ENCODE measurements around the gene TRNP1.
"Not testable (repeated sequence)": the region's sequence is repeated elsewhere in the genome, so short reads cannot be mapped to it uniquely, and the experiment has no call there.

Gene TRNP1, protein sequence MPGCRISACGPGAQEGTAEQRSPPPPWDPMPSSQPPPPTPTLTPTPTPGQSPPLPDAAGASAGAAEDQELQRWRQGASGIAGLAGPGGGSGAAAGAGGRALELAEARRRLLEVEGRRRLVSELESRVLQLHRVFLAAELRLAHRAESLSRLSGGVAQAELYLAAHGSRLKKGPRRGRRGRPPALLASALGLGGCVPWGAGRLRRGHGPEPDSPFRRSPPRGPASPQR

DNA sequence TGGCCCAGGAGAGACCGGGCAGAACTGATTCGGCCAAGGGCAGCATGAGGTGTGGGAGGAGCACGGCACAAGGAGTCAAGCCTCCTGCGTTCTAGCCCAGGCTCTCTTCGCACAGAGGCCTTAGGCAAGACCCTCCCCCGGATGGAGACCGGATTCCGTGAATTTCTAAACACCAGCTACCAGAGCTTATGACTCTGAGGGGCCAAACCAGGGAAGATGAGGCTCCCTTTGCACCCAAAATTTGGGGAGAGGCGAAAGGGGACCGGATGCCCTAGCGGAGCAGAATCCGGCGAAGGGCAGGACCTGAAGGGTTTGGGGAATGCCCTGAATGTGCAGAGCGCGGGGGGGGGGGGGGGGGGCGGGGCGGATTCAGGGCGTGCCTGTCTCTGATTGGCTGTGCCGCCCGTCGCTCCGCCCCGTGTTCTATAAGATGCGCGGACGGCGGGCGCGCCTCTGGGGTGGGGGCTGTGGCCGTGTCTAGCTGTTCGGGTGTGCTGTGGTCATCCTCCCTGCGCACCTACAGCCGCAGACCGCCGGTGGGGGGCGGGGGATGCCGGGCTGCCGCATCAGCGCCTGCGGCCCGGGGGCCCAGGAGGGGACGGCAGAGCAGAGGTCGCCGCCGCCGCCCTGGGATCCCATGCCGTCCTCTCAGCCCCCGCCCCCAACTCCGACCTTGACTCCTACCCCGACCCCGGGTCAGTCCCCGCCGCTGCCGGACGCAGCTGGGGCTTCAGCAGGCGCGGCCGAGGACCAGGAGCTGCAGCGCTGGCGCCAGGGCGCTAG, at the start of gene TRNP1:
TRNP1 (plus strand) TSS at position 456 of the 783 bp plus-strand sequence; CDS start at position 551, 95 bp downstream.
- DNase-seq: peak; percentile 80

DNA sequence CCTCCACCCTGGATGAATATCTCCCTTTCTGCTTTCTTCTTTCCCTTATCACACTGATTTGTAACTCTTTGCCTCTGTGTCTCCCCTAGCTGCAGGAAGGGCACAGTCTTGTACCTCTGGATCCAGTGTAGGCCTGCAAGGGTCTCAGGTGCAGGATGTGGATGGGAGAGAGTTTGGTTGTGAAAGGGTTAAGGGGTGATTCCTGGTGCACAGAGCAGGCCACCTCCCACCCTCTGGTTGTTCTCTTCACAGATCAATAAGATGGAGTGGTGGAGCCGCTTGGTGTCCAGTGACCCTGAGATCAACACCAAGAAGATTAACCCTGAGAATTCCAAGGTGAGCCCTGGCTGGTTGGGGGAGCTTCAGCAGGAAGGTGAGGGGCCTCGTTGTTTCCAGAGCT, 48.4 kb upstream of the TRNP1 start:
- no peak for DNase-seq

- DNase-seq: no peak
Observed at GRCh38 chr1:26945728-26946127, 47.8 kb upstream of the TRNP1 start.

GRCh38 chr1:26946270-26946669, 47.2 kb upstream of the TRNP1 start:
- no peak for DNase-seq

DNA sequence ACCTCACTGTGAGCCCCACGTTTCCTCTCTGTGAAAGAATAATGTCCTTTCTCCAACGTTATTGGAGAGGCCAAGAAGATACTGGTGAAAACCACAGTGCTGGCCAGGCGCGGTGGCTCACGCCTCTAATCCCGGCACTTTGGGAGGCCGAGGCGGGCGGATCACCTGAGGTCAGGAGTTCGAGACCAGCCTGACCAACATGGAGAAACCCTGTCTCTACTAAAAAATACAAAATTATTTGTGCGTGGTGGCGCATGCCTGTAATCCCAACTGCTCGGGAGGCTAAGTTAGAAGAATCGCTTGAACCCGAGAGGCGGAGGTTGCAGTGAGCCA, 44.8 kb upstream of the TRNP1 start:
- DNase-seq: not testable (repeated sequence)

DNA sequence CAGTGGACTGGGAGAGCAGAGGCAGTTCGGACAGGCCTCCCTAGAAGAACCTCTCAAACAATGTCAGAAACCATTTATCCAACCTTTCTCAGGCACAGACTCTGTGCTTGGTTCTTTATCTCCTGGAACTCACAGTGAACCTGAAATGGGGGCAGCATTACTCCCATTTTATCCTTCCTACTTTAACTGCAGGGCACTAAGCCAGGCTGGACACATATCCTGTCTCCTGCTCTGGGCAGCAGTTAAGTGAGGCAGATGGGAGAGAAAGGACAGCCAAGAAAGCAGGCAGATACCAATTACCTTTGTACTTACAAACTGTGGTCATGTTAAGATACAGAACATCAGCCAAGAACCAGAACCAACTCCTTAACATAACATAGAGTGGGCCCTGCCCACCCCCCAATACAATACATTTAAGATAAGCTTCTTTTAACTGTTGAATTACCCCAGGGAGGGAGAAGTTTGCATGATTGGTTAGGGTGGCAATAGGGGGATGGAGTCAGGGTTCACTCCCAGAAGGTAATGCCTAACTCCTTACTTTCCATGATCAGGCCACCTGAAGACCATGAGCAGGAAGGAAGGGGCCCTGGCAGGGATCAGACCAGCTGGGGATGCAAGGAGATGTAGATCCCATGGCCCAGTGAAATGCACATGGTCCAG, 44.1 kb upstream of the TRNP1 start:
- peak; percentile 14 for DNase-seq

DNA sequence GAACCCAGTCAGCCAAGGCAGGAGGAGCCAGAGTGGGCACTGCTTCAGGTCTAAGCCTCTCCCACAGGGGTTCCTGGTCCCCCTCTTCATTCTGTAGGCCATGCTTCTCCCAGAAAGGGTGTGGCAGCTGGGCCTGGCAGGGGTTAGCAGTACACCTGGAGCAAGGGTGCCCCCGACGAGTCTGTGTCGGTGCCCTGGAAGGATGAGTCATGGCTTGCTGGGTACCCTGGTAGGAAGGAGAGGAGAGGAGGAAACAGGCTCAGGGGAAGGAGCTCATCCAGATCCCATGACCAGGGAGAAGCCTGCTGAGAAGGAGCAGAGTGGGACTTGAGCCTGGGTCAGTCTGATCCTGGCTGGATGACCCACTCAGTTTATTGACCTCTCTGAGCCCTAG, 43.6 kb upstream of the TRNP1 start:
- no peak for DNase-seq

DNA sequence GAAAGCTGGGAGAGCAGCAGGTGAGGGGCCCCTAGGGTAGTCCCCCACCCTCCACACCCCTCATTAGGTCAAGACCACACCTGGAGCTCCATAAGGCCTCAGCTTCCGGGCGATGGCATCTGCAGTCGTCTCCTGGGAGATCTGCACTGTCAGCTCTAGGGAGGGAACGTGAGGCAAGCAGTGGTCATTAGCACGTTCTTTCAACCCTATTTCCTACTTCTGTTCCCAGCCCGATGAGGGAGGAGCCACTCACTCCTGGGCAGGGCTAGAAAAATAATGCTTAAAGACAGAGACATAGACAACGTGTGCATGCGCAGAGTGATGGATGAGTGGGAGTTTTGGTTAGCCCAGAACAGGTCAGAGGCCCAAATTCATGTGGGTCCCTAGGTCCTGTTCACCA, 42.9 kb upstream of the TRNP1 start:
- DNase-seq: no peak

DNA sequence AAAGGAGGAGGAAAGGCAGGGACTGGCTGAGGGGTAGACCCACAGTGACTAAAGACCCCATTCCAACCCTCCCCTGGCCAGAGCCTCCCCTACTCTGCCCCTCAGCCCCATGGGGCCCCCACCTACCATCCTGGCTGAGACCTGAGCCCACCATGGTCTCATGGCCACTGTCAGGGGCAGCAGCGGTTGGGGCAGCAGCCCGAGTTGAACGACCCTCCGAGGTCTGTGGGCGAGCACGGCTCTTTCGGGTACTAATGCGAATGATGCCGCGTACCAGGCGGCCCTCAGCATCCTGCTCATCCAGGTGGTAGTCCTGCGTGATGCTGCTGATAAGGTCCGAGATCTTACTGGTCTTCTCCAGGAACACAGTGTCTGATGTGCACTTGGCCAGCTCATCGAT, 42.3 kb upstream of the TRNP1 start:
- no peak for DNase-seq

DNA sequence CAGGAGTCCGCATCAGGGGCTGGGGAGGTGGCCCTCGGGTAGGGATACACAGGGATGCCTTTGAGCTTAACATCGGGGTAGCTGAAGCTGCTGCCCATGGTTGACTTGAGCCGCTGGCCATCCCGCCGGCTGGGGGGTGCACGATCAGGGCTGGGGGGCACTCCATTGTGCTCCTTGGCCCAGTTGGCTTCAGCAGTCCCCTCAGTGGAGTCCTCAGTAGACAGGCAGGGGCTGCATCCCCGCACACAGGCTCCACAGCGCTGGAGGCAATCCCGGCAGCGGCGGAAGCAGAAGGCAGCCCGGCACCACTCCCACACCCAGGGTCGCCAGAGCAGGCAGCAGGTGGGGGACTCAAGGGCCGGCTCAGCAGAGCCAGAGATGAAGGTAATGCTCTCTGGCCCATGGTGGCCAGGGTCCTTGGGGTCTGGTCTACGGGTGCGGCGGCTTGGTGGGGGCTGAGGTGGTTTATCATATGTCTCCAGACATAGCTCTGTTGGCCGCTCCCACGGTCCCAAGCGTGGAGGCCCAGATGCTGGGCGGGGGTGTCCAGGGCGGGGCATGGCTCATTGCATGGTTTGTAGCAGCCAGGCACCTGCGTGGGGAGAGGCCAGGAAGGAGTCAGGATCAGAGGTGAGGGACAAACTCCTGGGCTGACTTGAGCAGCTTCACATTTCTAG, 41.5 kb upstream of the TRNP1 start:
- no peak for DNase-seq

DNA sequence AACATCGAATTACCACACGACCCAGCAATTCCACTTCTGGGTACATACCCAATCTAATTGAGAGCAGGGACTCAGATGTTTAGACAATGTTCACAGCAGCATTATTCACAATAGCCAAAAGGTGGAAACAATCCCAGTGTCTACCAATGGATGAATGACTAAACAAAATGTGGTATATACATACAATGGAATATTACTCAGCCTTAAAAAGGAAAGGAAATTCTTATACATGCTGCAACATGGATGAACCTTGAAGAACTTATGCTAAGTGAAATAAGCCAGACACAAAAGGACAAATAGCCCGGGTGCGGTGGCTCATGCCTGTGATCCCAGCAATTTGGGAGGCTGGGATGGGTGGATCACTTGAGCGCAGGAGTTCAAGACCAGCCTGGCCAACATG, 40.1 kb upstream of the TRNP1 start:
- no peak for DNase-seq

GRCh38 chr1:26956321-26956720, 37.2 kb upstream of the TRNP1 start:
- no peak for DNase-seq

DNA sequence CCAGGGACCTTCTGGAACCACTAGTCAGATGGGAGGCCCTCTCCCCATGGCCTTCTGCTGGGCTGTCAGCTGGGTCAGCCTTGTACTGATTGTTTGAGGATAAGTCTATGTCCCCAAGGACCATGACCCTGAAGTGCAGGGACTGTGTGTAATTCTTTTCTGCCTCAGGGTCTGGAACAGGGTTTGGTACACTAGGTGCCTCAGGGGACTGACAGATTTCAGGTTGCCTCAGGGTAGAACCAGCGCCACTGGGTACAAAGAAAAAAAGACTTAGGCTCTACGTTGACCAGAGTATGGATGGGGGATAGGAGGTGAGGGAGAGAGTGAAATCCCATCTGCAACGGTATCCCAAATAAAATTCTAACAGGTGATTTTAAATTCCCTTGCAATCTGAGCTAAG, 36.2 kb upstream of the TRNP1 start:
- DNase-seq: no peak

DNA sequence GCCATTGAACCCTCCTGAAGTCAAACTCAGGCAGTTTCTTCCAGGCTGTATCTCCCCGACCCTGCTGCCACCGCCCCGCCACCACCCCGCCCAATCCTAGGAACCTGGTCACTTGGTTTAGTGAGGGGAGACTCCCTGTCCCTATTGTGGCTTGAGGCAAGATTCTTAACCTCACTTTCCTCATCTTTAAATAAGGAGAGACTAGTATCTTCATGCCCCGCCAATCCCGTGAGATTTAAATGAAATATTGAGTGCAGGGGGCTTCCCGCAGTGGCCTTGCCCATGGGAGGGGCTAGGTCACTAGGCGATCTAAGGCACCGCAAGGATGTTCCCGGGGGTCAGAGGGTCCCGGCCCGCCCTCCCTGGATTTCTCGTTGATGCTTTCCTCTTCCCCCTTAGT, 34.2 kb upstream of the TRNP1 start:
- no peak for DNase-seq

DNA sequence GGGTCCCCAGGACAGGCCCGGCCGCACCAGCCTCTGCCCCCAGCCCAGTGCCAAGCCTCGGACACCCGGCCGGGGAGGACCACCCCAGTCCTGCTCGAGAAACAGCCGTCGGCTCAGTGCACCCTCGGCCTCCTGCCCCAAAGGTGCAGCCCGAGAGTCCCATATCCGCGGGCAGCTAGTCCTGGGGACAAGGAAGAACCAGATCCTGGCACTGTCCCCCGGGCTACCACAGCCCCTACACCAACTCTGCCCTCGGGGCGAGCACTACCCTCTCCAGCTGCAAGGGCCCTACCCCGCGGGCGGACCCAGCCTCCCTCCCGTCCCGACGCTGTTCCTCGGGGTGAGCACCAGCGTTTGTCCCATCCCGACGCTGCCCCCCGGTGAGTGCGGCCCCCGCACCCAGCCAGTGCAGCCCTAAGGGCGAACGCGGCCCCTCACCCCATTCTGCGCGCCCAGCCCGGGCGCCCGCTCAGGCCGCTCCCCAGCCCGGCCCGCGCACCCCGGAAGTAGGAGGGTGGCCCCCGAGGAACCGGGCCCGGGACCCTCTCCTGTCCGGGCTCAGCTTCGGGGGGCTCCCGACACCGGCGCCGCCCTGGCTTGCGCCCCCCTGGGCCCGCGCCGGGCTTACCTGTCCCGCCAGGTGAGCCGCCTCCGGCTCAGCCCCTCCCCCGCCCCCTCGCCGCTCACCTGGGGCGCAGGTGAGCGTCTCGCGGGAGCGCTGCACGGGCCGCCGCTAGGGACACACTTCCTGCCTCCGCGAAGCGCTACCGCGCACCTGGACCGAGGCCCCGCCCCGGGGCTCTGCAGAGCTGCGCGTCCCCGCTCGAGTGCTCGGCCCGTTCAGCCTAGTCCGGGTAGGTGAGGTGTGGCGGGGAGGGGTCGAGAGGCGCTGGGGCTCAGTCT, 33.5 kb upstream of the TRNP1 start, which contains the start of gene KDF1:
KDF1 (minus strand) TSS at position 747 of the 903 bp plus-strand sequence. CDS start 8,088 bp downstream, outside the sequence.
- DNase-seq: no peak

DNA sequence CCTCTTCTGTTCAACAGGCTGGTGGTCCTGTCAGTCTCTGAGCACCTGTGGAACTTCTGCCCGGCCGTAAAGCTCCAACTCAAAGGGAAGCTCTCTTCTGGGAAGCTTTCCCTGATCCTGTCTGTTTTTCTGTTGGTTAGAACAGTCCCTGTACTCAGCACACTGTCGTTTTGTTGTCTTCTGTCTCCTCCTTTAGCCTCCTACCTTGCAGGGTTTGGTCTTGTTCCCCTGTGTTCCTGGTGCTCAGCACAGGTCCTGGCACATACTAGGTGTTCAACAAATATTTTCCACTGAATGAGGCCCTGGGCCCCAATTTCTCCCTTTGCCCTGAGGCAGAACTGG, 32.9 kb upstream of the TRNP1 start:
- DNase-seq: no peak

DNA sequence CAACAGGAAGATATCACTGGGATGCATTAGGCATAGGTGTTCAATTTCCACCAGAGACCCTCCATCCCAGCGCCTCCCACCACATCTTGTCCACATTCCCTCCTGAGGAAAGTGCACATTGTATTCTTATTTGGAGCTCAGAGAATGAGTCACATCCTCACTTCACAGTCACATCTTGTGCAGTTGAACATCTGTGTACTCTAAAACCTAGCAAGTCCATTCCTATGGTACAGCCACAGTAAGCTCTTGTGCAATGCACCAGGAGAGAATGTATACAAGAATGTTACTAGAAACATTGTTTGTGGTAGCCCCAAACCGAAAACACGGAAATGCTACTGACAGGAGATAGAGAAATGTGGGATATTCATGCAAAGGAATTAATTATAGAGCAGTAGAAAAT, 31.7 kb upstream of the TRNP1 start:
- DNase-seq: peak; percentile 83

- DNase-seq: no peak
Observed at GRCh38 chr1:26965213-26965612, 28.3 kb upstream of the TRNP1 start.

- no peak for DNase-seq
Observed at GRCh38 chr1:26965628-26966027, 27.9 kb upstream of the TRNP1 start.

GRCh38 chr1:26970810-26971209, 22.7 kb upstream of the TRNP1 start:
- no peak for DNase-seq

GRCh38 chr1:26971590-26971989, 21.9 kb upstream of the TRNP1 start:
- DNase-seq: no peak

- DNase-seq: no peak
Observed at GRCh38 chr1:26972390-26972789, 21.1 kb upstream of the TRNP1 start.

DNA sequence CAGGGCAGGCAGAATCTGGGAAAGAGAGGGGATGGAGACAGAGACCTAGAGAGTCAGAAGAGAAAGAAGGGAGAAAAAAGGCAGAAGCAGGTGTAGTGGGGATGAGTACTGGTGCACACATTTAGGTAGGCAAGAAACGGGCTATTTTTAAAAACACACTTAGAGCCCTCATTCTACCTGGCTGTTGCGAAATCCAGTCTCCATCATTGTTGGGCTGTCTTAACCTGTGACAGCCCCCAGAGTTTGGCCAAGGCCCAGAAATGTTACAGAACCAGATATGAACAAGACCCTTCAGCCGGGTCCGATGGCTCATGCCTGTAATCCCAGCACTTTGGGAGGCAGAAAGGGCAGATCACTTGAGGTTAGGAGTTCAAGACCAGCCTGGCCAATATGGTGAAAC, 20.7 kb upstream of the TRNP1 start:
- DNase-seq: no peak

Data from NCI-H226 (cell line).